Measurements from ENCODE around the gene MAD1L1. TPM values are rescaled to one million over a fixed set of nuclear protein-coding genes. Genes with fewer than 3 reads are reported as not detected.

MAD1L1 gene
- total RNA-seq, 1 experiment from 2014 or later: 38.5 TPM

DNA sequence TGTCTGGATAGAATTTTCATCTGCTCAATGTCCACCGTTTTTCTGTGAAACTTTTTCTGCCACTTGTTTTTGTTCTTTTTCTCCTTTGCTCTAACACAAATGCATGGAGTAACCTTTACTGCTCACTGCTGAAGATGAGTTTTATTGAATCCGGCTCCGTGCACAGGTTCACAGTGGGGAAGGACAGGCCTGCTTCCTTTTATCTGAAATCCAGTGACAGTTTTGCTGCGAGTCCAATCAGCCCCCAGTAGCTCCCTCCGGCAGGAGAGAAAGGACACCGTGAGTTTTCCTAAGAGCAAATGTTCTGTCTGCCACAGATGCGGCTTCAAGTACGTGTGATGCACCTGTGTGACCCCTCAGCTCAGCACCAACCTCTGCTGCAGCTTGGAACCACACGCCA, 246.8 kb downstream of the MAD1L1 start:
- ATAC-seq: no peak
- intact Hi-C loops (cut with micrococcal nuclease): no loop called here
- H2AFZ ChIP-seq (ENCODE audit: low read depth, low read length, poor library complexity, severe bottlenecking): no peak overlapping the region

DNA sequence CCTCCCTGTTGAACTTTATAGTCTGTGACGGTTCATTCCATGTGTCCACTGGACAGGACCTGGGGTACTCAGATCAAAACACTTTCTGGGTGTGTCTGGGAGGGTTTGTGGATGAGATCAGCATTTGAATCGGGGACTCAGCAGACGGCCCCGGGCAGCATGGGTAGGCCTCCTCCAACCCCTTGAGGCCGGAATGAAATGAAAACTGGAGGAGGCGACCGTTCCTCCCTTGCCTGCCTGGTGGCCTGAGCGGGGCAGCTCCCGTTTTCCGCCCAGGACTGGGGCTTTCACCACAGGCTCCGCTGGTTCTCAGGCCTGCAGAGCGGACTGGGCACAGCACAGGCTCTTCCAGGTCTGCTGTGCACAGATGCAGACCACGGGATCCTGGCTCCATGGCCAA, 247.7 kb downstream of the MAD1L1 start:
- Histone ChIP-seq H4K20me1 (ENCODE audit: insufficient read depth) (no peaks in the 10 kb centered on the region), H3K36me3 (ENCODE audit: control insufficient read depth in 1 of 2, insufficient read depth in 2 of 2, low read length in 2 of 2) (no peaks in the 10 kb centered on the region), H3K4me1 (ENCODE audit: control insufficient read depth in 1 of 2, insufficient read depth in 2 of 2, low read length in 2 of 2) (peaks cover 0 to 11% of the 10 kb centered on the region in 2 experiments; a peak in 2 of 4 replicates), H3K27me3 (ENCODE audit: insufficient read depth, low read length) (no peaks in the 10 kb centered on the region), H3K4me3 (replicated peaks in 1 of 2; ENCODE audit: low read depth in 1 of 2, low read length in 2 of 2) (no peak overlapping the region), H3K9me2 (ENCODE audit: insufficient read depth) (no peaks in the 10 kb centered on the region), H3K79me2 (ENCODE audit: insufficient read depth, low read length) (no peaks in the 10 kb centered on the region), H3K9me3 (ENCODE audit: control insufficient read depth in 1 of 2, insufficient read depth in 1 of 2, low read depth in 1 of 2, low read length in 2 of 2) (no peaks in the 10 kb centered on the region), H3K4me2 (ENCODE audit: low read length) (no peak overlapping the region), H3K27ac (ENCODE audit: low read depth, low read length) (no peak overlapping the region), H2AFZ (ENCODE audit: low read depth, low read length, poor library complexity, severe bottlenecking) (no peak overlapping the region), H3K9ac (ENCODE audit: low read length) (no peak overlapping the region)
- BruUV-seq (replicated peaks): no TSS peak
- DNase-seq (ENCODE audit: low read depth, low spot score) (no peak), ATAC-seq (no peak)
- TF ChIP-seq SP1 (IDR thresholded peaks at IDR 0.05; ENCODE audit: low read depth) (no peak), EZH2 (IDR thresholded peaks at IDR 0.05) (no peak), ATF3 (IDR thresholded peaks at IDR 0.05) (no peak), SRF (IDR thresholded peaks at IDR 0.05; ENCODE audit: low read depth) (no peak), ZBTB33 (IDR thresholded peaks at IDR 0.05; ENCODE audit: extremely low read depth, insufficient replicate concordance, low read length) (no peak), ELF1 (IDR thresholded peaks at IDR 0.05; ENCODE audit: borderline replicate concordance, low read depth) (no peak), POLR2A (IDR thresholded peaks at IDR 0.05; ENCODE audit: borderline replicate concordance, extremely low read depth, insufficient read depth, insufficient read length) (no peak), ZFX (IDR thresholded peaks at IDR 0.05) (no peak), TCF7L2 (IDR thresholded peaks at IDR 0.05; ENCODE audit: borderline replicate concordance, extremely low read depth, insufficient read depth, insufficient read length) (no peak), FOSL1 (IDR thresholded peaks at IDR 0.05; ENCODE audit: low read depth) (no peak), EZH2phosphoT487 (IDR thresholded peaks at IDR 0.05; ENCODE audit: borderline replicate concordance) (no peak), SIN3A (IDR thresholded peaks at IDR 0.05; ENCODE audit: low read depth) (no peak), POLR2AphosphoS5 (IDR thresholded peaks at IDR 0.05; ENCODE audit: low read depth, low read length) (no peak), JUND (IDR thresholded peaks at IDR 0.05) (no peak), ZNF274 (IDR thresholded peaks at IDR 0.05; ENCODE audit: low read depth, low read length) (no peak), CBX3 (IDR thresholded peaks at IDR 0.05; ENCODE audit: low read depth) (no peak)
- TF ChIP-seq, protein P1, sequence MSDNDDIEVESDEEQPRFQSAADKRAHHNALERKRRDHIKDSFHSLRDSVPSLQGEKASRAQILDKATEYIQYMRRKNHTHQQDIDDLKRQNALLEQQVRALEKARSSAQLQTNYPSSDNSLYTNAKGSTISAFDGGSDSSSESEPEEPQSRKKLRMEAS (IDR thresholded peaks at IDR 0.05): no peak
- POLR2A ChIA-PET: no interaction called here
- intact Hi-C loops (cut with micrococcal nuclease): no loop called here
- CTCF ChIA-PET: no interaction called here
- RAD21 ChIA-PET (ENCODE audit: low non-redundant PET in 1 of 2, low total read pairs in 2 of 2, uncharacterized antibody in 2 of 2, unreplicated experiment in 2 of 2): no interaction called here

More for the DNA sequence above, 246.8 kb downstream of the MAD1L1 start:
- DNase-seq (ENCODE audit: low read depth, low spot score): no peak
- POLR2A ChIA-PET: no interaction called here
- Histone ChIP-seq H3K9me2 (ENCODE audit: insufficient read depth) (no peaks in the 10 kb centered on the region), H3K4me3 (replicated peaks in 1 of 2; ENCODE audit: low read depth in 1 of 2, low read length in 2 of 2) (no peak overlapping the region), H3K36me3 (ENCODE audit: control insufficient read depth in 1 of 2, insufficient read depth in 2 of 2, low read length in 2 of 2) (no peaks in the 10 kb centered on the region), H3K9ac (ENCODE audit: low read length) (no peak overlapping the region), H3K79me2 (ENCODE audit: insufficient read depth, low read length) (no peaks in the 10 kb centered on the region), H3K27ac (ENCODE audit: low read depth, low read length) (no peak overlapping the region), H3K9me3 (ENCODE audit: control insufficient read depth in 1 of 2, insufficient read depth in 1 of 2, low read depth in 1 of 2, low read length in 2 of 2) (no peaks in the 10 kb centered on the region), H4K20me1 (ENCODE audit: insufficient read depth) (no peaks in the 10 kb centered on the region), H3K4me1 (ENCODE audit: control insufficient read depth in 1 of 2, insufficient read depth in 2 of 2, low read length in 2 of 2) (peaks cover 0 to 7% of the 10 kb centered on the region in 2 experiments; a peak in 2 of 4 replicates), H3K4me2 (ENCODE audit: low read length) (no peak overlapping the region), H3K27me3 (ENCODE audit: insufficient read depth, low read length) (no peaks in the 10 kb centered on the region)
- no TSS peak for BruUV-seq (replicated peaks)
- RAD21 ChIA-PET (ENCODE audit: low non-redundant PET in 1 of 2, low total read pairs in 2 of 2, uncharacterized antibody in 2 of 2, unreplicated experiment in 2 of 2): no interaction called here
- CTCF ChIA-PET: no interaction called here
- TF ChIP-seq EGR1 (IDR thresholded peaks at IDR 0.05; ENCODE audit: low read depth) (no peak), CEBPB (IDR thresholded peaks at IDR 0.05; ENCODE audit: low read depth) (no peak)
